Measurements from ENCODE around the gene SUSD1. TPM values are rescaled to one million over a fixed set of nuclear protein-coding genes. Genes with fewer than 3 reads are reported as not detected.

SUSD1 gene
- total RNA-seq, 2 donors from 2014 or later = 7.8 to 7.9 TPM

GRCh38 chr9:112003538-112003937 lies 171.6 kb downstream of the SUSD1 start:
- intact Hi-C loops (cut with DNase I) = no loop called here
- no peak overlapping the region for H3K27ac ChIP-seq
- ATAC-seq (no peak), DNase-seq (no peak)
- no peak for TF ChIP-seq POLR2A (IDR thresholded peaks at IDR 0.05)
- no peaks in the 10 kb centered on the region for H3K9me3 ChIP-seq
- H3K4me3 ChIP-seq = no peak overlapping the region
- WGBS, 2 donors = 78 to 84% methylated on average over 4 of the region's 4 CpGs
- H3K36me3 ChIP-seq (replicated peaks in 1 of 2; ENCODE audit: insufficient read depth in 1 of 2, low read depth in 2 of 2) = no peaks in the 10 kb centered on the region
- no peaks in the 10 kb centered on the region for H3K27me3 ChIP-seq
- no peaks in the 10 kb centered on the region for H3K4me1 ChIP-seq

GRCh38 chr9:112002847-112003457 lies 172.1 kb downstream of the SUSD1 start:
- WGBS, 2 donors = 86 to 89% methylated on average over 10 to 11 of the region's 11 CpGs

GRCh38 chr9:112002131-112002846 lies 172.8 kb downstream of the SUSD1 start:
- WGBS, 2 donors = 84% methylated on average over 7 to 11 of the region's 11 CpGs
- Histone ChIP-seq H3K27me3 (no peaks in the 10 kb centered on the region), H3K9me3 (no peaks in the 10 kb centered on the region), H3K36me3 (replicated peaks in 1 of 2; ENCODE audit: insufficient read depth in 1 of 2, low read depth in 2 of 2) (no peaks in the 10 kb centered on the region), H3K4me1 (no peaks in the 10 kb centered on the region), H3K4me3 (no peak overlapping the region), H3K27ac (no peak overlapping the region)
- DNase-seq (no peak), ATAC-seq (no peak)
- TF ChIP-seq CTCF (IDR thresholded peaks at IDR 0.05) (no peak), POLR2A (IDR thresholded peaks at IDR 0.05) (no peak)
- intact Hi-C loops (cut with DNase I) = no loop called here

More at GRCh38 chr9:112002847-112003457, 172.1 kb downstream of the SUSD1 start:
- Histone ChIP-seq H3K4me3 (no peak overlapping the region), H3K9me3 (no peaks in the 10 kb centered on the region), H3K27ac (no peak overlapping the region), H3K27me3 (no peaks in the 10 kb centered on the region), H3K4me1 (no peaks in the 10 kb centered on the region), H3K36me3 (replicated peaks in 1 of 2; ENCODE audit: insufficient read depth in 1 of 2, low read depth in 2 of 2) (no peaks in the 10 kb centered on the region)
- intact Hi-C loops (cut with DNase I) = no loop called here
- ATAC-seq = no peak
- TF ChIP-seq POLR2A (IDR thresholded peaks at IDR 0.05) = no peak
- no peak for TF ChIP-seq CTCF (IDR thresholded peaks at IDR 0.05)
- DNase-seq = no peak

GRCh38 chr9:112000743-112001142 lies 174.4 kb downstream of the SUSD1 start:
- no peaks in the 10 kb centered on the region for H3K36me3 ChIP-seq (replicated peaks in 1 of 2; ENCODE audit: insufficient read depth in 1 of 2, low read depth in 2 of 2)
- intact Hi-C loops (cut with DNase I) = no loop called here
- H3K9me3 ChIP-seq = no peaks in the 10 kb centered on the region
- H3K27ac ChIP-seq = no peak overlapping the region
- WGBS, 2 donors = 91 to 94% methylated on average over 3 of the region's 3 CpGs
- no peaks in the 10 kb centered on the region for H3K4me1 ChIP-seq
- no peaks in the 10 kb centered on the region for H3K27me3 ChIP-seq
- TF ChIP-seq POLR2A (IDR thresholded peaks at IDR 0.05) (no peak), CTCF (IDR thresholded peaks at IDR 0.05) (no peak)
- no peak for DNase-seq
- no peak for ATAC-seq
- H3K4me3 ChIP-seq = no peak overlapping the region

GRCh38 chr9:111999319-111999718 lies 175.8 kb downstream of the SUSD1 start:
- Histone ChIP-seq H3K27me3 (no peaks in the 10 kb centered on the region), H3K36me3 (replicated peaks in 1 of 2; ENCODE audit: insufficient read depth in 1 of 2, low read depth in 2 of 2) (no peaks in the 10 kb centered on the region), H3K27ac (no peak overlapping the region), H3K9me3 (no peaks in the 10 kb centered on the region), H3K4me3 (no peak overlapping the region), H3K4me1 (peaks cover 7% of the 10 kb centered on the region)
- 67 to 72% methylated on average over 3 of the region's 3 CpGs for WGBS, 2 donors
- ATAC-seq (no peak), DNase-seq (no peak)
- TF ChIP-seq CTCF (IDR thresholded peaks at IDR 0.05) = no peak
- TF ChIP-seq POLR2A (IDR thresholded peaks at IDR 0.05) = no peak
- intact Hi-C loops (cut with DNase I) = no loop called here

All from body of pancreas (tissue), 4 donors.